ENCODE results near the gene ENDOV.

ENDOV gene

DNA sequence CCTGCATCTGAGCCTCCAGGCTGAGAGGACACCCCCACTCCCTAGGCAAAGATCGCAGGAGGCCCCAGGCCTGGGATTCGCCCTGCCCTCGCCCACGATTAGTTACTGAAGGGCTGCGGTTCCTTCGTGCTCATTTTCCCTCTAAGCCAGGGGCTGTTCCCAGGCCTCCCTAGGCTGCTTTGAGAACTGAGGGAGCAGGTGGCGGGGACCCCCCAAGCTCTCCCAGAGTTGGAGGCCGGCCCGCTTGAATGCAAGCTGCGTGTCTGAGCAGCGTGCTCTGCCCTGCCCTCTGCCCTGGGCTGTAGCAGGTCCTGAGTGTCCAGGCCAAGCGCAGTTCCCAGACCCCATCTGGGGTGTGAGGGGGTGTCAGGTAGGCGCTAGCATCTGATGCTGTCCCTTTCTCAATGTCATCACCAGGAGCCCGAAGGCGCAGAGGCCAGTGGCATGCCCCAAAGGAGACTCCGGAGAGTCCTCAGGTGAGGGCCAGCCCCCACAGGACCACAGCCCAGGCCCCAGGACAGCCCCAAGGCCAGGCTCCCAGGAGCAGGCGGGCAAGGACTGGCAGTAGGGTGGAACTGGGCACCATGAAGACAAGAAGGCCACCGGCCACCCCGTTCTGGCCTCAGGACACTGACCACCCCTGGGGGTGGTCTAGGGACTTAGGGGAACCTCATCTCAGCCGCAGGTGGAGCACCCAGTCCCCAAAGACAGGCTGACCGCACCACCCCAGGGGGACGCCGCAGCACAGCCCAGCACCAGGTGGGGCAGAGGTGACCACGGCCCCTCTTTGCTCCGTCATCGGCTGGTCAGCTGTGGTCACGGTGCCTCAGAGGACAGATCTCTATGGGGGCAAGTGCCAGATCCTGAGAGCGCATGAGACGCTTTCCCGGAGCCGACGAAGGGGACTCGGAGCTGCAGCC is 14.6 kb downstream of the ENDOV start:
- H3K36me3 ChIP-seq (ENCODE audit: control insufficient read depth, insufficient read depth, low read length), result no peaks in the 10 kb centered on the region
- peaks cover 7% of the 10 kb centered on the region for H3K4me1 ChIP-seq (ENCODE audit: control insufficient read depth, insufficient read depth, low read length, poor library complexity, severe bottlenecking)
- no peaks in the 10 kb centered on the region for H3K9me3 ChIP-seq (ENCODE audit: control insufficient read depth, low read length)
- no peak for DNase-seq
- H3K27ac ChIP-seq (ENCODE audit: insufficient read depth, low read length, poor library complexity, severe bottlenecking), result no peak overlapping the region
- H3K27me3 ChIP-seq (replicated peaks; ENCODE audit: control insufficient read depth, insufficient read depth, low read length, poor library complexity, severe bottlenecking), result no peaks in the 10 kb centered on the region
- no peak overlapping the region for H3K4me3 ChIP-seq (ENCODE audit: insufficient read depth, low read depth, low read length, poor library complexity, severe bottlenecking)

DNA sequence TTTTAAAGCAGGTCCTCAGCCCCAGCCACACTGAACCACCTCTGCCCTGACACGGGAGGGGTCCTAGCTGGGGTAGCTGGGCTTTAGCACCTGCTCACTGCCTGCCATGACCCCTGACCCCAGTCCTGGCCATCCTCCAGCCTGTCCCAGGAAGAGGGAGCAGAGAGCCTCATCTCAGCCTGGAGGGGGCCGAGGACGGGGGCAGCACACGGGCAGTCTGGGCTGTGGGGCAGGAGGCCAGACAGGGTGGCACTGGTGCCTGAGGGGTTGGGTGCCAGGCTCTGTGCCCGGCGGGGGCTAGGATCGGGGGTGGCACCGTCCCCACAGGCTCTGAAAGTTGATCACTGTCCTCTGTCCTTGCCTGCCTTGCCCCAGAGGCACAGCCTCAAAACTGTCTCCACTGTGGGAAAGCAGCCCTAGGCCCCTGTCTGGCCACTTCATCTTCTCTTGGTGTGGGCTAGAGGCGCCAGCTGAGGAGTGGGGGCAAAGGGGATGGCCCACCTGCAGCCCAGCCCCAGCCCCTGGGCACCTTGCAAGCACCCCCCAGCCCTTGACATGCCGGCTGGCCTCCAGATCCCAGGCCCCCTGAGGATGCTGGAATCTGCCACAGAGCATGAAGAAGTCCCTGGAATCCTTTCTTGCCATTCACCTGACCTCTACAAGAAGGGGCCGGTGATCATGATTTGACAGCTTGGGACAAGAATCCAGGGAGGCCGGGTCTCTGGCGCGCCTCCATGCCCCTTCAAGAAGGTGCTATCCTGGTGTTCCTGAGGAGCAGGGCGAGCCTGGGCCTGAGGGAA is 15.7 kb downstream of the ENDOV start:
- H3K4me3 ChIP-seq (ENCODE audit: insufficient read depth, low read depth, low read length, poor library complexity, severe bottlenecking), result no peak overlapping the region
- no peak for DNase-seq
- H3K4me1 ChIP-seq (ENCODE audit: control insufficient read depth, insufficient read depth, low read length, poor library complexity, severe bottlenecking), result peaks cover 7% of the 10 kb centered on the region
- H3K9me3 ChIP-seq (ENCODE audit: control insufficient read depth, low read length), result no peaks in the 10 kb centered on the region
- H3K27ac ChIP-seq (ENCODE audit: insufficient read depth, low read length, poor library complexity, severe bottlenecking), result no peak overlapping the region
- no peaks in the 10 kb centered on the region for H3K27me3 ChIP-seq (replicated peaks; ENCODE audit: control insufficient read depth, insufficient read depth, low read length, poor library complexity, severe bottlenecking)
- H3K36me3 ChIP-seq (ENCODE audit: control insufficient read depth, insufficient read depth, low read length), result no peaks in the 10 kb centered on the region

DNA sequence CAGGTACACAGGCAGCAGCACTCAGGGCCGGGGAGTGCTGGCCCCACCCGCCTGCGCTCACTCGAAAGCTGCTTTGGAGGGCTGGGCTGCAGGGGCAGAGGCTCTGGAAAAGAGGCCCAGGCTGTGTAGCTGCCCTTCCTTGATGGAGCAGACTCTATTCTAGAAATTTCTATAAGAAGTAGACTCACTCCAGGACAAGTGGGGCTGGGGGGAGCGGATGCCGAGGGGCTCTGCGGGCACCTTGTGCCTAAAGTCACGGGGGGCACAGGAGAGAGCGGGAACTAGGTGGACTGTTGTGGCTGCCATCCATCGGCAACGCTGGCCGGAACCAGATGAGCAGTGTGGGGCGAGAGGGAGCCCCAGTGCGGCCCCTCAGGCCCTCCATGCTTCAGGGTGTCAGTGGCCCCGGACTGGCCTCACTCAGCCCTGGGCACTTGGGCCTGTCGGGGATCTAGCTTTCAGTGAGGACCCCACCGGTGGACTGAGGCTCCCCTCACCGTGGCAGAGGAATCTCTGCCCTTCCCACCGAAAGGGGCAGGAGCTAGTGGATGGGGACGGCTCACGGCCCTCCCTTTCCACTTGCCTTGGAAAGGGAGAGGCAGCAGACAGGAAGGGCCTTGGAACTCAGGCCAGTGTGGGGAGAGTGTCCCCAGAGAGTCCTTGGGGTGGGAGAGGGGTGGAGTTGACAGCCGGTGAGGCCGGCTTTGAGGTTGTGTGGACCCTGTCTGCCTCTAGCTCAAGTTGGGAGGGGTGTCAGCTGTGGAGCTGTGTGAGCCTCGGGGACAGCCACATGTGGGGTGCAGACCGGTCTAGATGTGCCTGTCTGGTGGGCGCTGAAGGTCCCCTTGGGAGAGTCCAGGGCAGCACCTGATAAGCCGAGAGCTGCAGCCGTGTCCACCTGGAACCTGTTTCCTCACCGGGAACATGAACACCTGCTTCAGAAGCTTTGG is 16.6 kb downstream of the ENDOV start:
- Histone ChIP-seq H3K27ac (ENCODE audit: insufficient read depth, low read length, poor library complexity, severe bottlenecking) (no peak overlapping the region), H3K4me1 (ENCODE audit: control insufficient read depth, insufficient read depth, low read length, poor library complexity, severe bottlenecking) (peaks cover 6% of the 10 kb centered on the region), H3K36me3 (ENCODE audit: control insufficient read depth, insufficient read depth, low read length) (no peaks in the 10 kb centered on the region), H3K4me3 (ENCODE audit: insufficient read depth, low read depth, low read length, poor library complexity, severe bottlenecking) (no peak overlapping the region), H3K9me3 (ENCODE audit: control insufficient read depth, low read length) (no peaks in the 10 kb centered on the region), H3K27me3 (replicated peaks; ENCODE audit: control insufficient read depth, insufficient read depth, low read length, poor library complexity, severe bottlenecking) (no peaks in the 10 kb centered on the region)
- DNase-seq, result no peak

DNA sequence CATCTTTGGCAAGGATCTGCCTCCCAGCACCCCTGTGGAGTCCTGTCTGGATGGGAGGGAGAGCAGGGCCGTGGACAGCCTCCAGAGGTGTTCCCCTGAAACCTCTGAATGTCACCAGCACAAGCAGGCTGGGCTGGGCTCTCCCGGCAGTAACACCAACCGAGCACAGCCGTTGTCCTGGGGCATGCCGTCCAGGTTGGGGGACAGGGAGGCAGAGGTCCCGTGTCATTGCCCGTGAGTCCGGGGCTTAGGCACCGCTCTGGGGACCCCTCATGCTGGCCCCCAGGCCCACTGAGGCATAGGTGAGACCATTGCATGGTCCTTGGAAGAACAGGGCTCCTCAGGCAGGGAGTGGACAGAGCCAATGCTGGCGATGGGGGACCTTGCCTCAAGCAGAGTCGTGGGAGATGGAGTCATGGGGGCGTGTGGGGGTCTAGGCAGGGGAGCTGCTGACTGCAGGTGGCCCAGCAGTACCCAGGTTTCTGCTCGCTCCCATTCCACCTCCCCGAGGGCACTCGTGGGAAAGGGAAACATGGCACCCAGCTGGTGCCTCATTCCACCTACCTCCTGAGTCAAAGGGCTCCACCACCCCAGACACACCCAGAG is 17.5 kb downstream of the ENDOV start:
- H3K9me3 ChIP-seq (ENCODE audit: control insufficient read depth, low read length), result no peaks in the 10 kb centered on the region
- DNase-seq, result no peak
- H3K36me3 ChIP-seq (ENCODE audit: control insufficient read depth, insufficient read depth, low read length), result no peaks in the 10 kb centered on the region
- H3K27me3 ChIP-seq (replicated peaks; ENCODE audit: control insufficient read depth, insufficient read depth, low read length, poor library complexity, severe bottlenecking), result no peaks in the 10 kb centered on the region
- no peak overlapping the region for H3K27ac ChIP-seq (ENCODE audit: insufficient read depth, low read length, poor library complexity, severe bottlenecking)
- H3K4me3 ChIP-seq (ENCODE audit: insufficient read depth, low read depth, low read length, poor library complexity, severe bottlenecking), result no peak overlapping the region
- no peaks in the 10 kb centered on the region for H3K4me1 ChIP-seq (ENCODE audit: control insufficient read depth, insufficient read depth, low read length, poor library complexity, severe bottlenecking)

DNA sequence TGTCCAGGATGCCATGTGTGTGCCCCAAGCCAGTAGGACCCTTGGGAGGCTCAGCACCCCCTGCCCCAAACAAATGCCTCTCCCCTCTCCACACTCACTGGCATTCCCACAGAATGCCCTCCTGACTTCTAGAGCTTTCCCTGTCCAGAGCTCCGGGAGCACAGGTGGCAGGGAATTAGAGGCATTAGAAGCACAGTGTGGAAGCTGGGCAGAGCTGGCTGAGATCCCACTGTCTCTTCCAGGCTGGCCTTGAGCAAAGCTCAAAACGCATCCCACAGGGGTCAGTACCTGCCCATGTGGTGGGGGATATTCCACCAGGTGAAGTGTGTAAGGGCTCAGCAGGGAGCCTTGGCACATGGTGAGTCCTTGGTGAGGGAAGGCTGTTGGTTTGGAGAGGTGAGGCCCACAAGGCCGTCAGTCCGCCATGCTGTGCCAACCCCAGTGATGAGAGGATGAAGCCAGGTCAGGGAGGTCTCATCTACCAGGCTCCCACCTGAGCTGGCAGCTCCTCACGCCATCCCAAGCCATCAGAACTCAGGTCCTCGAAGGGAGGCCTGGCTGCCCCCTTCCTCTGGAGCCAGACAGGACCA is 18.1 kb downstream of the ENDOV start:
- H3K27me3 ChIP-seq (replicated peaks; ENCODE audit: control insufficient read depth, insufficient read depth, low read length, poor library complexity, severe bottlenecking), result no peaks in the 10 kb centered on the region
- H3K36me3 ChIP-seq (ENCODE audit: control insufficient read depth, insufficient read depth, low read length), result no peaks in the 10 kb centered on the region
- no peak overlapping the region for H3K27ac ChIP-seq (ENCODE audit: insufficient read depth, low read length, poor library complexity, severe bottlenecking)
- no peak overlapping the region for H3K4me3 ChIP-seq (ENCODE audit: insufficient read depth, low read depth, low read length, poor library complexity, severe bottlenecking)
- no peak for DNase-seq
- H3K9me3 ChIP-seq (ENCODE audit: control insufficient read depth, low read length), result no peaks in the 10 kb centered on the region
- H3K4me1 ChIP-seq (ENCODE audit: control insufficient read depth, insufficient read depth, low read length, poor library complexity, severe bottlenecking), result no peaks in the 10 kb centered on the region

DNA sequence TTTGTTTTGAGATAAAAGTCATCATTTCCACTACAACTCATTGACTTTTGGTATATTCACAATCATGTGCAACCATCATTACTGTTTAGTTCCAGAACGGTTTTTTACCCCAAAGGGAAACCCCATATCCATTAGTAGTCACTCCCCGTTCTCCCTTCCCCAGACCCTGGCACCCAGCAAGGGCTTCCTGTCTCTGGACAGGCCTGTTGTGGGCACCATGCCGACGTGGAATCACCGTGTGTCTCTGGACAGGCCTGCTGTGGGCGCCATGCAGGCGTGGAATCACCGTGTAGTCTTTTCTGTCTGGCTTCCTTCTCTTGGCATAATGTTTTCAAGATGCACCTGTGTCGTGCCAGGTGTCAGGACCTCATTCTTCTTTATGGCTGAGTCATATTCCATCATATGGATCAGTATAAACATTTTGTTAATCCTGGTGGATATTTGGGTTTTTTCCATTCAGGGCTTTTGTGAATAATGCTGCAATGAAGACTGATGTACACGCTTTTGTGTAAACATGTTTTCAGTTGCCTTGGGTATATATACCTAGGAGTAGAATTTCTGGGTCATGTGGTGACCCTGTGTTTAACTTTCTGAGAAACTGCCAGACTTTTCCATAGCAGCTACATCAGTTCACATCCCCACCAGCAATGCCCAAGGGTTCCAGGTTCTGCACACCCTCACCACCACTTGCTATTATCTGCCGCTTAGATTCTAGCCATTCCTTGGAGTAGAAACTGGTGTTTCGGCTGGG is 19.1 kb downstream of the ENDOV start:
- DNase-seq, result no peak
- Histone ChIP-seq H3K27me3 (replicated peaks; ENCODE audit: control insufficient read depth, insufficient read depth, low read length, poor library complexity, severe bottlenecking) (no peaks in the 10 kb centered on the region), H3K4me3 (ENCODE audit: insufficient read depth, low read depth, low read length, poor library complexity, severe bottlenecking) (no peak overlapping the region), H3K27ac (ENCODE audit: insufficient read depth, low read length, poor library complexity, severe bottlenecking) (no peak overlapping the region), H3K36me3 (ENCODE audit: control insufficient read depth, insufficient read depth, low read length) (no peaks in the 10 kb centered on the region), H3K9me3 (ENCODE audit: control insufficient read depth, low read length) (no peaks in the 10 kb centered on the region), H3K4me1 (ENCODE audit: control insufficient read depth, insufficient read depth, low read length, poor library complexity, severe bottlenecking) (no peaks in the 10 kb centered on the region)

DNA sequence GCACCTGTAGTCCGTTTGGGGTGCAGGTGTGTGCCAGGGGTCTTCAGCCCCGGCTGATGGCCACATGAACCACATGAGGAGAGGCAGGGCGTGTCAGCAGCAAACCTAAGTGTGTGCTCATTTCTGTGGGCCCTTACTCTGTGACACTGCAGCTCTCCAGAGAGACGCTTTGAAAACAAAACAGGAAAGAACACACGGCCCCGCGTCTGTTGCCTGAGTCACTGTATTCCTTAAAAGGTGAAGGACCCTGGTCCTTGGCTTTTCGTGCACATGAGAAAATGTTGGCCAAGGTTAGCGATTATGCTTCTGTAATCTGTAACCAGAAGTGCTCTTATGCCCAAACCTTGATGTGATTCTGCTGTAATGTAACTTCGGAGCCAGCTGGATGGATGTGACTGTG is 22.6 kb downstream of the ENDOV start:
- Histone ChIP-seq H3K4me3 (ENCODE audit: insufficient read depth, low read depth, low read length, poor library complexity, severe bottlenecking) (no peak overlapping the region), H3K27me3 (replicated peaks; ENCODE audit: control insufficient read depth, insufficient read depth, low read length, poor library complexity, severe bottlenecking) (no peaks in the 10 kb centered on the region), H3K36me3 (ENCODE audit: control insufficient read depth, insufficient read depth, low read length) (no peaks in the 10 kb centered on the region), H3K27ac (ENCODE audit: insufficient read depth, low read length, poor library complexity, severe bottlenecking) (no peak overlapping the region), H3K9me3 (ENCODE audit: control insufficient read depth, low read length) (no peaks in the 10 kb centered on the region), H3K4me1 (ENCODE audit: control insufficient read depth, insufficient read depth, low read length, poor library complexity, severe bottlenecking) (no peaks in the 10 kb centered on the region)
- DNase-seq, result no peak

DNA sequence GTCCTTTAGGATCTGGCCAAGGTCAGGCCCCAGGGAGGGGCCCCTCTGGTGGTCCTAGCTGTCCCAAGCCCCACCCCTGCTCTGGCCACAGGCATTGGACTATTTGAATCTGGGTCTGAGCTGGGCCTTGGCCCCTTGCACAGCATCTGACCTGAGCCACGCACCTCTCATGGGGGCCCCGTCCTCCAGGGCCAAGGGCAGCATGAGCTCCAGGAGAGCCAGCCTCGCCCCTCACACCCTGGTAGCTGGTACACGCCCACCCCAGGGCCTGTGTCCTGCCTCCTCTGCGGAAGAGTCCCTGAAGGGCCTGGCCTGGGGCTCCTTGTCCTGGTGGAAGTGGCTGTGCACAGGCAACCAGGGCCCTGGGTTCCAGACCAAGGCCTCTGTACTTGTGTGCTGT is 23.8 kb downstream of the ENDOV start:
- DNase-seq, result no peak

More for the DNA sequence above, 23.8 kb downstream of the ENDOV start:
- Histone ChIP-seq H3K9me3 (ENCODE audit: control insufficient read depth, low read length) (no peaks in the 10 kb centered on the region), H3K27me3 (replicated peaks; ENCODE audit: control insufficient read depth, insufficient read depth, low read length, poor library complexity, severe bottlenecking) (no peaks in the 10 kb centered on the region), H3K4me1 (ENCODE audit: control insufficient read depth, insufficient read depth, low read length, poor library complexity, severe bottlenecking) (no peaks in the 10 kb centered on the region), H3K27ac (ENCODE audit: insufficient read depth, low read length, poor library complexity, severe bottlenecking) (no peak overlapping the region), H3K36me3 (ENCODE audit: control insufficient read depth, insufficient read depth, low read length) (no peaks in the 10 kb centered on the region), H3K4me3 (ENCODE audit: insufficient read depth, low read depth, low read length, poor library complexity, severe bottlenecking) (no peak overlapping the region)
